ENCODE results near the gene LHPP. TPM values are rescaled to one million over a fixed set of nuclear protein-coding genes. Genes with fewer than 3 reads are reported as not detected.

LHPP gene
- total RNA-seq, 1 donor, result 12.5 TPM

- no peak overlapping the region for H3K4me3 ChIP-seq (ENCODE audit: low read depth, low read length)
- TF ChIP-seq, protein P1, sequence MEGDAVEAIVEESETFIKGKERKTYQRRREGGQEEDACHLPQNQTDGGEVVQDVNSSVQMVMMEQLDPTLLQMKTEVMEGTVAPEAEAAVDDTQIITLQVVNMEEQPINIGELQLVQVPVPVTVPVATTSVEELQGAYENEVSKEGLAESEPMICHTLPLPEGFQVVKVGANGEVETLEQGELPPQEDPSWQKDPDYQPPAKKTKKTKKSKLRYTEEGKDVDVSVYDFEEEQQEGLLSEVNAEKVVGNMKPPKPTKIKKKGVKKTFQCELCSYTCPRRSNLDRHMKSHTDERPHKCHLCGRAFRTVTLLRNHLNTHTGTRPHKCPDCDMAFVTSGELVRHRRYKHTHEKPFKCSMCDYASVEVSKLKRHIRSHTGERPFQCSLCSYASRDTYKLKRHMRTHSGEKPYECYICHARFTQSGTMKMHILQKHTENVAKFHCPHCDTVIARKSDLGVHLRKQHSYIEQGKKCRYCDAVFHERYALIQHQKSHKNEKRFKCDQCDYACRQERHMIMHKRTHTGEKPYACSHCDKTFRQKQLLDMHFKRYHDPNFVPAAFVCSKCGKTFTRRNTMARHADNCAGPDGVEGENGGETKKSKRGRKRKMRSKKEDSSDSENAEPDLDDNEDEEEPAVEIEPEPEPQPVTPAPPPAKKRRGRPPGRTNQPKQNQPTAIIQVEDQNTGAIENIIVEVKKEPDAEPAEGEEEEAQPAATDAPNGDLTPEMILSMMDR (IDR thresholded peaks at IDR 0.05; ENCODE audit: insufficient read depth, low read depth, low read length), result no peak
- no peak for DNase-seq (ENCODE audit: low read depth)
These were observed 189.3 kb downstream of the LHPP start for GRCh38 chr10:124650820-124651401.

DNA sequence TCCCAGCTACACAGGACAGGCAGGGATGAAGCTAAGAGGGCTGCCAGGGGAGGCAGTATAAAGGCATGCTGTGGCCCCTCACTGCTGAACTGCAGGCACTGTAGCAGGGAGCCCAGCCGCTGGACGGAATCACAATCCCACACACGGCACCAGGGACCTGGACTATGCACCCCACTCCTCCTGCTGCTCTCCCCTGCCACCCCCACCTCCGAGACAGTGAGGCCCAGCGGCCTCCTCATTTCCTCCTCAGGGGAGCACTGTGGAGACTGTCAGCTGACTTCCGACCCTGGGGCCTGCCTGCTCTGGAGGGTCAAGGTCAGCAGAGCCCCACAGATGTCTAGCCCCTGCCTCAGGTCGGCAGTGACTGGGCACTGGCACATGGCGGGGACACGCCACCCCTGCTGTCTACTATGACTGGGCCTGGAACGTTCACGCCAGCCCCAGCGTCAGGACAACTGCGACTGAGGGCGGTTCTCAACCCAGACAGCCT, 189.8 kb downstream of the LHPP start:
- TF ChIP-seq, protein P1 (IDR thresholded peaks at IDR 0.05; ENCODE audit: insufficient read depth, low read depth, low read length), result no peak
- H3K4me3 ChIP-seq (ENCODE audit: low read depth, low read length), result no peak overlapping the region
- DNase-seq (ENCODE audit: low read depth), result no peak

DNA sequence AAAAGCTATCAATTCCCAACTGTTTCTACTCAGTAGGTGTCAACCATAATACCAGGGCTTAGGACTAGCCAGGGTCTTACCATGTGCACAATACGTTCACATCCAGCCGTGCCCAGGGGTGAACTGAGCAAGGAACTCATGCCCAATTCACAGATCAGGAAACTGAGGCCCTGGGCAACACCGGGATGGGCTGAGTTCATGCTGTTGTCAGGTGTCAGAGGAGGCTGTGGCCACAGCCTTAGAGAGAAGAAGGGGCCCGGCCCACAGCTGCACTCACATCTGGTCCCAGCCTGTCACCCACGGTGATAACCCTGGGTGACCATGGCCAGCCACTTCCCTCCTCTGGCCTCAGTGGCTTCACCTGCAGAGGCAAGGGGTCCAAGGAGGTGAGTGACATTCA, 190.6 kb downstream of the LHPP start:
- TF ChIP-seq, protein P1 (IDR thresholded peaks at IDR 0.05; ENCODE audit: insufficient read depth, low read depth, low read length), result no peak
- DNase-seq (ENCODE audit: low read depth), result no peak

DNA sequence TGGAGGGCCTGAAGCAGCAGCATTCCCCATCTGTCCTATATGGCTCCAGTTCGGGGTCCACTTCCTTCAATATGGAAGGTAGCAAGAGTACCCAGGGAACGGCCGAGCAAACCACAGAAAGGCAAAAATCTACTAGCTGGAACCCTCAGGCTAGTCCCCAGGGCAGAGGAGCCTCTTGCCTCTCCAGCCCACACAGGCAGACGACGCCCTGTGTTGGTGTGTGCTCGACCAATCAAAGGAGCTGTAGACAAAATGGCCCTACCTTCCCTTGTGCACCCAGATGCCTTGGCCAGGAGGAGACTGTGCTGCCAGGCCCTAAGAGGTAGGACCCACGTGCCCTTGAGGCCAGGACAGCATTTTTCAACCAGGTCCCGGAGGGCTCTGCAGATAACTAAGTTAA, 191.1 kb downstream of the LHPP start:
- no peak for DNase-seq (ENCODE audit: low read depth)
- H3K4me3 ChIP-seq (ENCODE audit: low read depth, low read length), result no peak overlapping the region
- TF ChIP-seq, protein P1 (IDR thresholded peaks at IDR 0.05; ENCODE audit: insufficient read depth, low read depth, low read length), result no peak

More for the DNA sequence above, 190.6 kb downstream of the LHPP start:
- H3K4me3 ChIP-seq (ENCODE audit: low read depth, low read length), result no peak overlapping the region

- no peak for DNase-seq (ENCODE audit: low read depth)
- TF ChIP-seq, protein P1 (IDR thresholded peaks at IDR 0.05; ENCODE audit: insufficient read depth, low read depth, low read length), result no peak
- H3K4me3 ChIP-seq (ENCODE audit: low read depth, low read length), result no peak overlapping the region
These were observed 191.7 kb downstream of the LHPP start for GRCh38 chr10:124653311-124653710.

DNA sequence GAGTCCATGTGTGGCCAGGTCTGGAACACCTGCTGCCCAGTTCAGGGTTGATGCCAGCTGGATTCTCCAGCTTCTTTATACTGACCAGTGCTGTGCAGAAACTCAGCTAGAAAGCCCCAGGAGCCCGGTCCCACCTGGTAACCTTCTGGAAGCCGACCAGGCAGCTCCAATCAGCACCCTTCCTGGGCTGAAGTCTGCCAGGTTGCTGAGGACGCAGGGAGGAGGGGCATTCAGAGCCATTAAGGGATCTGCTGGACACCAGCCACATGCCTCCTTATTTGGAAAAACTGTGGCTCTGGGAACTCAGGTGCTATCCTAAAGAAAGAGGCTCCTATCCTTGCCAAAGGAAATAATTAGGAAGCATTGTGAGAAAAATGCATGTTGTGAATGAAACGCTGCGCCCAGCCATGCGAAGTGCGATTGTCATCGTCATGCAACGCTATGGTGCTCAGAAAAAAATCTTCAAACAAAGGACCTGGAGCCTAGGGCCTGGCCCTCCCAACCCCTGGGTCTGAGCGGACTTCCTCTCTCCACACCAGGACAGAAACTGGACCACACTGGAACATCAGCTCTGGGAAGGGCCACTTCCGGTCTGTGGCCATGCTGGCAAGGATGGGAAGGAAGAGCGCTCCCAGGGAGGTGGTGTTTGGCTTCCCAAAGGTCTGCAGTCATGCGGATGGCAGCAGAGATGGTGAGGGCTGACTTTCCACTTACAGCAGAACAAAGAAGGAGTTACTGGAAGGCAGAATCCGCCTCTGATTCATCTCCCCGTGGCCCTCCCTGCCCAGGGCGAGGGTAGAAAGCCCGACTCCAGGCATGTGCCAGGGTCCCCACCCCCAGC, 192.4 kb downstream of the LHPP start:
- TF ChIP-seq, protein P1 (IDR thresholded peaks at IDR 0.05; ENCODE audit: insufficient read depth, low read depth, low read length), result no peak
- no peak overlapping the region for H3K4me3 ChIP-seq (ENCODE audit: low read depth, low read length)
- no peak for DNase-seq (ENCODE audit: low read depth)

Measured in fibroblast of villous mesenchyme (primary cell).